Measurements from ENCODE around the gene LRRC26.

DNA sequence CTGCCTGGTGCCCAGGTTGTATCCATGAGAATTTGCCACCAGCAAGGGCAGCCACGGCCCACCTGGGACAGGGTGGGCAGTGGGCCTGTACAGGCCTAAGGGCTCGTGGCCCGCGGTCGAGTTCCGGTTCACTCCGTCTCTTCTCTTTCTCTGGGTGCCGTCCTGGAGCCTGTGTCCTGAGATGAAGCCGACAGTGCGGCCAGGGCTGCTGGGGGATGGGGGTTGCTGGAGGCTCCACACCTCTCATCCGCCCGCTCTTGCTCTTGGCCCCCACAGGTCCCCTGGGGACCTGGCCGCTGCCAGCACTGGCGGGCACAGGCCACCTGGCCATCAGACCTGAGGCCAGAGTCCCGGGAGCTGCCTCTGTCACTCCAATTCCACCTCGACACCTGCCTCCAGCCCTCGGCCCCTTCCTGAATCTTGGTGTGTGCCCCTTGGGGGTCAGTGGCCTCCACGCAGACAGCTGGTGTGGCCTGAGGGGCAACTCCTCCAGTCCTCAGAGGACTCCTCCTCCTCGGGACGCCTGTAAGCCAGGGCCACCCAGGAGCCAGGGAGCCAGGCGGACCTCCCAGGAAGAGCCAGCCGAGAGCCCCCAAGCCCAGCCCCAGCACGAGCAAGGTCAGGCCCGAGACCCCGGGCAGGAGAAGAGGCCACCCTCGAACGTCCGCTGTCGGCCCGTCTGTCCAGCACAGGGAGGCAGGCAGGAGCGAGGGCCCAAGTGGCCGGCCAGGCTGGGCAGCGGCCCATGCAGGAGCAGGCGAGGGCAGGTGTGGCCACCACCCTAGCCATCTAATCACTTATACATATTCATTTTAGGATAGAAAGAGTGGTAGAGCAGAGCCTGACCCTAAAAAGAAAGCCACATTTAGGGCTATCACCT is 5.2 kb downstream of the LRRC26 start:
- TF ChIP-seq POLR2A (IDR thresholded peaks at IDR 0.05; ENCODE audit: low read length) (no peak), GATA1 (IDR thresholded peaks at IDR 0.05; ENCODE audit: low read depth, low read length) (no peak)

All from erythroblast (primary cell).